RWPE1 (cell line): ENCODE data around the gene HMSD.

Source experiments
- CTCF ChIA-PET: fragments of 350-600 bp; sonication (Branson Sonifier 250); formaldehyde crosslinking; extraction: SDS; loops from one replicate; lab custom pipeline; 2021; lab: Yijun Ruan, JAX
- POLR2A ChIA-PET: fragments of 400-600 bp; formaldehyde crosslinking; extraction: SDS; loops from one replicate; lab custom pipeline; 2020; ENCODE audit warnings: antibody characterized with exemption; ENCODE audit not compliant: low non-redundant PET; lab: Yijun Ruan, JAX
- DNase-seq: peaks from one replicate; pipeline ENCODE4 v3.0.0; 2012; ENCODE audit warnings: low spot score
- H3K27ac ChIP-seq: fragments of 450-650 bp; 2 replicates; pipeline ENCODE4 v1.5.1; 2017
- CTCF ChIP-seq: fragments of 450-650 bp; conservative IDR thresholded peaks from 2 replicates; pipeline ENCODE4 v1.5.1; 2017; ENCODE audit warnings: low read depth, mild to moderate bottlenecking

Gene HMSD

GRCh38 chr18:63971320-63972001, 22.4 kb downstream of the HMSD start:
- POLR2A ChIA-PET, result no interaction called here
- DNase-seq, result no peak
- peak overlapping the region; percentile 99 for H3K27ac ChIP-seq
- no peak for TF ChIP-seq CTCF
- CTCF ChIA-PET, result no interaction called here

GRCh38 chr18:63972002-63972376, 22.9 kb downstream of the HMSD start:
- TF ChIP-seq CTCF, result no peak
- ChIA-PET CTCF (no interaction called here), POLR2A (no interaction called here)
- peak overlapping the region; percentile 99 for H3K27ac ChIP-seq
- DNase-seq, result no peak

GRCh38 chr18:63974991-63975390, 25.9 kb downstream of the HMSD start:
- no peak for DNase-seq
- ChIA-PET CTCF (no interaction called here), POLR2A (no interaction called here)
- no peak; the same call in 1 of the 2 replicates for TF ChIP-seq CTCF
- no peak overlapping the region for H3K27ac ChIP-seq

DNA sequence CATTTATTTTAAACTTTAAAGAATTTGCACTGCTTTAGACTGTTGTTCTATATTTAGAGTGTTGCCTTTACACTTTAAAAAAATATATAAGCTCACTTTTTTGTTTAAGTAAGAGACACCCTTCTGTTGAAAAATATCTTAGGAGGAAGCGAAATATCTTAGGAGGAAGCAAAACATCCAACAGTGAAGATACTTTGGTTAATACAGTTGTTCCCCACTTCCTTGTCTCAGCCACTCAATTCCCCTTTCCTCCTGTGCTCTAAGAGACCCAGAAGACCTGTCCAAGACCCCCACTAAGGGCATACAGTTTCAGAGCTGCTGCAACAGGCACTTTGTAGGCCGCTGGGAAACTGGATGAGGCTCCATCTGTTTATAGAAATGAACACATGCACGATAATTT, 26.5 kb downstream of the HMSD start:
- ChIA-PET POLR2A (no interaction called here), CTCF (no interaction called here)
- no peak overlapping the region for H3K27ac ChIP-seq
- no peak for DNase-seq
- no peak for TF ChIP-seq CTCF

DNA sequence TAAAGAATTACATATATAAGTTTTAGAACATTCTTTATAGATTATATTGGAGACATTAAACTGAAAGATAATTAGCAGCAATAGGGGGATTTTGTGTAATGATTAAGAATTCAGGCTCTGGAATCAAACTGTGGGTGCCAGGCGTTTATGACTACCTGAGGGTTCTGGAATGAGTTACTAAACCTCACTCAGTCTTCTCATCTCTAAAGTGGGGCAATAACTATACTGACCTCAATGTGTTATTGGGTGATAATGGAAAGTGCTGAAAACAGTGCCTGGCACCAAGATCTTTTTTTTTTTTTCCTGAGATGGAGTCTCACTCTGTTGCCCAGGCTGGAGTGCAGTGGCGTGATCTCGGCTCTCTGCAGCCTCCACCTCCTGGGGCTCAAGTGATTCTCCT, 27.9 kb downstream of the HMSD start:
- no peak for DNase-seq
- no peak overlapping the region for H3K27ac ChIP-seq
- ChIA-PET POLR2A (no interaction called here), CTCF (no interaction called here)
- TF ChIP-seq CTCF, result no peak

DNA sequence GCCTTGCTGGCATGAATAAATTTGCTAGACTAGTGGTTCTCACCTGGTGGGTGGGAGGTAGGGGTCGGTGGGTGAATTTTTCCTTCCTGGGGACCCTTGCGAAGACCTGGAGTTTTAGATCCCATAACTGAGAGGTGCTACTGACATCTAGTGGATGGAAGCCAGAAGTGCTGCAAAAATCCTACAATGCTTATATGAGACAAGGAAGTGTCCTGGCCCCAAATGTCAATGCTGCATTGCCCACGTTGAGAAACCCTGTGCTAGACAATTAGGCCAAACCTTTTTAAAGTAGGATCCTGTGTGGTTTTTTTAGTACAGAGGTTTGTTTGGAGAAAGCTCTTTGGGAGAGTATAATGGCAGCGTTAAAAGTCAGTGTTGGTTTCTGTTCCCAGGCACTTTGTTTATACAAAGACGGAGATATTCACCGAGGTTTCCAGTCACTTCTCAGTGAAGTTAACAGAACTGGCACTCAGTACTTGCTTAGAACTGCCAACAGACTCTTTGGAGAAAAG, 30.4 kb downstream of the HMSD start:
- ChIA-PET CTCF (no interaction called here), POLR2A (no interaction called here)
- no peak overlapping the region for H3K27ac ChIP-seq
- TF ChIP-seq CTCF, result peak; percentile 92
- DNase-seq, result peak; percentile 36
